Adrenal gland (tissue), 5 donors: ENCODE data around the gene ARHGAP40.

ENCODE experiments used
- CTCF ChIP-seq, 6 experiments: fragments of 450-650 bp in 4 of 6; fragments of 200-600 bp in 2 of 6; sonication (generic) in 1 of 6; IDR thresholded peaks; 1 replicate in 5 of 6; 2 replicates in 1 of 6; pipeline versions ENCODE4 v1.5.1 to v1.8.0; 2016 to 2021; ENCODE audit warnings: antibody characterized with exemption in 6 of 6, mild to moderate bottlenecking in 2 of 6, moderate library complexity in 1 of 6
- POLR2A ChIP-seq, 2 donors: fragments of 450-650 bp; IDR thresholded peaks; one replicate each; pipeline ENCODE4 v1.6.1; 2017; ENCODE audit warnings: antibody characterized with exemption in 2 of 2, mild to moderate bottlenecking in 2 of 2, moderate library complexity in 1 of 2
- donor health status: DM: no; HTN: no; CAD: no.

- TF ChIP-seq CTCF (IDR thresholded peaks at IDR 0.05), result no peak
- TF ChIP-seq POLR2A (IDR thresholded peaks at IDR 0.05), result no peak
These were observed 46.6 kb upstream of the ARHGAP40 start for GRCh38 chr20:38554986-38555385.
